HCT116 (cell line): ENCODE data around the gene PPT2. TPM values are rescaled to one million over a fixed set of nuclear protein-coding genes. Genes with fewer than 3 reads are reported as not detected.

Experiments
- ATAC-seq: fragments of 200-7000 bp; cut with Tn5 transposase; 2 replicates; pipeline ENCODE4 v1.9.1; 2020; ENCODE audit warnings: mild to moderate bottlenecking, moderate library complexity
- BruUV-seq: library from RNA; stranded (reverse); fragments of 400-500 nt; replicated peaks from 2 replicates; lab custom pipeline; 2021; lab: Mats Ljungman, UMichigan
- CTCF ChIA-PET: fragments of 300-600 bp; sonication (Branson Sonifier 250); formaldehyde crosslinking; loops from one replicate; lab custom pipeline; 2021; ENCODE audit warnings: antibody characterized with exemption; lab: Charles Lee
- POLR2A ChIA-PET: fragments of 300-600, 350-600 bp; sonication (Branson Sonifier 250); formaldehyde crosslinking; loops from one replicate; lab custom pipeline; 2021; ENCODE audit warnings: antibody characterized with exemption; lab: Charles Lee
- RAD21 ChIA-PET, 2 experiments: fragments of 300-600 bp; sonication (Branson Sonifier 250); formaldehyde crosslinking; loops; one replicate each; lab custom pipeline; 2023; ENCODE audit warnings: low total read pairs in 2 of 2; ENCODE audit not compliant: uncharacterized antibody in 2 of 2, unreplicated experiment in 2 of 2, low non-redundant PET in 1 of 2; lab: Charles Lee
- DNase-seq: peaks from one replicate; pipeline ENCODE4 v3.0.0-alpha.2; 2010; ENCODE audit warnings: low read depth, low spot score
- H2AFZ ChIP-seq: fragments of 200-600 bp; shearing (Covaris generic), sonication (generic); 2 replicates; pipeline ENCODE4 v1.6.1; 2017; ENCODE audit warnings: low read depth, mixed run types, mixed read lengths, antibody characterized with exemption, low read length; ENCODE audit not compliant: poor library complexity, severe bottlenecking
- H3K27ac ChIP-seq: 2 replicates; pipeline ENCODE4 v1.5.1; 2012; ENCODE audit warnings: low read depth, low read length
- H3K27me3 ChIP-seq: fragments of 200-600 bp; sonication (generic); 2 replicates; pipeline ENCODE4 v1.6.1; 2016; ENCODE audit warnings: mixed run types, low read length, mixed read lengths; ENCODE audit not compliant: insufficient read depth
- H3K36me3 ChIP-seq, 2 experiments: fragments of 200-500 bp in 1 of 2; fragments of 200-600 bp in 1 of 2; sonication (Bioruptor generic) in 1 of 2; sonication (generic) in 1 of 2; 2 replicates each; pipeline versions ENCODE4 v1.5.1 to v1.6.1; 2014 to 2016; ENCODE audit warnings: low read length in 2 of 2, inconsistent platforms in 1 of 2, mixed read lengths in 1 of 2, mixed run types in 1 of 2; ENCODE audit not compliant: insufficient read depth in 2 of 2, control insufficient read depth in 1 of 2
- H3K4me1 ChIP-seq, 2 experiments: fragments of 200-600 bp in 1 of 2; sonication (generic) in 1 of 2; 2 replicates each; pipeline versions ENCODE4 v1.5.1 to v1.6.1; 2012 to 2017; ENCODE audit warnings: low read length in 2 of 2, inconsistent platforms in 1 of 2, mild to moderate bottlenecking in 1 of 2, mixed read lengths in 1 of 2, mixed run types in 1 of 2, moderate library complexity in 1 of 2; ENCODE audit not compliant: insufficient read depth in 2 of 2, control insufficient read depth in 1 of 2
- H3K4me2 ChIP-seq: fragments of 200-600 bp; sonication (generic); 2 replicates; pipeline ENCODE4 v1.6.1; 2017; ENCODE audit warnings: mixed run types, low read length, mixed read lengths
- H3K4me3 ChIP-seq, 2 experiments: fragments of 200-600 bp in 1 of 2; sonication (generic) in 1 of 2; replicated peaks in 1 of 2; 2 replicates each; pipeline ENCODE4 v1.5.1; 2011 to 2016; ENCODE audit warnings: low read length in 2 of 2, control low read depth in 1 of 2, low read depth in 1 of 2, mild to moderate bottlenecking in 1 of 2, mixed read lengths in 1 of 2, mixed run types in 1 of 2
- H3K79me2 ChIP-seq: fragments of 200-600 bp; sonication (generic); 2 replicates; pipeline ENCODE4 v1.6.1; 2017; ENCODE audit warnings: mild to moderate bottlenecking, mixed run types, low read length, moderate library complexity, mixed read lengths; ENCODE audit not compliant: insufficient read depth
- H3K9ac ChIP-seq: fragments of 200-600 bp; sonication (generic); 2 replicates; pipeline ENCODE4 v1.6.1; 2016; ENCODE audit warnings: low read length, mixed read lengths
- H3K9me2 ChIP-seq: fragments of 200-600 bp; sonication (generic), shearing (Covaris generic); 2 replicates; pipeline ENCODE4 v1.6.1; 2017; ENCODE audit warnings: mixed run types, mild to moderate bottlenecking, moderate library complexity; ENCODE audit not compliant: insufficient read depth
- H3K9me3 ChIP-seq, 2 experiments: fragments of 200-500 bp in 1 of 2; fragments of 200-600 bp in 1 of 2; sonication (Bioruptor generic) in 1 of 2; sonication (generic) in 1 of 2; 2 replicates each; pipeline ENCODE4 v1.6.1; 2014 to 2017; ENCODE audit warnings: low read length in 2 of 2, mixed read lengths in 2 of 2, inconsistent platforms in 1 of 2, low read depth in 1 of 2, mild to moderate bottlenecking in 1 of 2, mixed run types in 1 of 2, moderate library complexity in 1 of 2; ENCODE audit not compliant: control insufficient read depth in 1 of 2, insufficient read depth in 1 of 2
- H4K20me1 ChIP-seq: fragments of 200-600 bp; sonication (generic), shearing (Covaris generic); 2 replicates; pipeline ENCODE4 v1.6.1; 2017; ENCODE audit warnings: mixed run types, mild to moderate bottlenecking, moderate library complexity; ENCODE audit not compliant: insufficient read depth
- ATF3 ChIP-seq: IDR thresholded peaks from 2 replicates; pipeline ENCODE4 v1.6.1; 2012
- EGR1 ChIP-seq: IDR thresholded peaks from 2 replicates; pipeline ENCODE4 v1.6.1; 2012; ENCODE audit warnings: low read depth
- ELF1 ChIP-seq: IDR thresholded peaks from 2 replicates; pipeline ENCODE4 v1.6.1; 2012; ENCODE audit warnings: low read depth, borderline replicate concordance
- EZH2 ChIP-seq: fragments of 200-600 bp; sonication (generic); IDR thresholded peaks from 2 replicates; pipeline ENCODE4 v1.6.1; 2017; ENCODE audit warnings: antibody characterized with exemption, mixed run types
- EZH2phosphoT487 ChIP-seq: fragments of 200-600 bp; IDR thresholded peaks from 2 replicates; pipeline ENCODE4 v1.6.1; 2018; ENCODE audit warnings: antibody characterized with exemption, borderline replicate concordance
- POLR2A ChIP-seq: IDR thresholded peaks from 2 replicates; pipeline ENCODE4 v1.7.0; 2011; ENCODE audit warnings: borderline replicate concordance; ENCODE audit not compliant: insufficient read depth, insufficient read length; ENCODE audit errors: extremely low read depth
- POLR2AphosphoS5 ChIP-seq: IDR thresholded peaks from 2 replicates; pipeline ENCODE4 v1.6.1; 2011; ENCODE audit warnings: mild to moderate bottlenecking, low read depth, low read length, moderate library complexity
- RAD21 ChIP-seq: IDR thresholded peaks from 2 replicates; pipeline ENCODE4 v1.6.1; 2012; ENCODE audit warnings: low read depth, mild to moderate bottlenecking
- SP1 ChIP-seq: IDR thresholded peaks from 2 replicates; pipeline ENCODE4 v1.6.1; 2012; ENCODE audit warnings: low read depth
- SRF ChIP-seq: IDR thresholded peaks from 2 replicates; pipeline ENCODE4 v1.6.1; 2012; ENCODE audit warnings: low read depth
- TCF7L2 ChIP-seq: IDR thresholded peaks from 2 replicates; pipeline ENCODE4 v1.7.0; 2011; ENCODE audit warnings: borderline replicate concordance, inconsistent platforms; ENCODE audit not compliant: insufficient read depth, insufficient read length; ENCODE audit errors: extremely low read depth
- YY1 ChIP-seq: IDR thresholded peaks from 2 replicates; pipeline ENCODE4 v1.6.1; 2011; ENCODE audit warnings: low read length, low read depth, moderate library complexity, mild to moderate bottlenecking; ENCODE audit not compliant: insufficient replicate concordance; ENCODE audit errors: extremely low read depth
- ZNF274 ChIP-seq: fragments of 200-500 bp; sonication (Bioruptor generic); IDR thresholded peaks from 2 replicates; pipeline ENCODE4 v1.6.1; 2014; ENCODE audit warnings: mild to moderate bottlenecking, low read depth, low read length, inconsistent platforms
- intact Hi-C: fragments of 100-400 bp; cut with micrococcal nuclease; formaldehyde crosslinking; loops from 2 replicates; pipeline ENCODE4 v1.10.0; 2022
- total RNA-seq: library from RNA; stranded (reverse); gene quantifications from one replicate; pipeline ENCODE4 v1.2.1, GENCODE V29; 2021; ENCODE audit not compliant: unreplicated experiment
- TF ChIP-seq, protein P1 (sequence below), 3 experiments: fragments of 200-600 bp in 1 of 3; sonication (generic) in 1 of 3; IDR thresholded peaks in 2 of 3; conservative IDR thresholded peaks in 1 of 3; 2 replicates each; pipeline ENCODE4 v1.5.1; 2012 to 2017; ENCODE audit warnings: low read depth in 2 of 3, low read length in 2 of 3, antibody characterized with exemption in 1 of 3, borderline replicate concordance in 1 of 3, control low read depth in 1 of 3, mild to moderate bottlenecking in 1 of 3, mixed read lengths in 1 of 3, mixed run types in 1 of 3, moderate library complexity in 1 of 3; ENCODE audit not compliant: insufficient read depth in 1 of 3
- TF ChIP-seq, protein P2 (sequence below): IDR thresholded peaks from 2 replicates; pipeline ENCODE4 v1.6.1; 2011; ENCODE audit warnings: mild to moderate bottlenecking, low read length, moderate library complexity; ENCODE audit not compliant: insufficient replicate concordance; ENCODE audit errors: extremely low read depth

The PPT2 gene
- total RNA-seq, 1 experiment from 2014 or later: 21.0 TPM

- H4K20me1 ChIP-seq: no peaks in the 10 kb centered on the region
- TF ChIP-seq YY1: no peak
- no peak for TF ChIP-seq SRF
- no peak for TF ChIP-seq TCF7L2
- TF ChIP-seq EGR1: no peak
- TF ChIP-seq EZH2: no peak
- TF ChIP-seq, protein P1, sequence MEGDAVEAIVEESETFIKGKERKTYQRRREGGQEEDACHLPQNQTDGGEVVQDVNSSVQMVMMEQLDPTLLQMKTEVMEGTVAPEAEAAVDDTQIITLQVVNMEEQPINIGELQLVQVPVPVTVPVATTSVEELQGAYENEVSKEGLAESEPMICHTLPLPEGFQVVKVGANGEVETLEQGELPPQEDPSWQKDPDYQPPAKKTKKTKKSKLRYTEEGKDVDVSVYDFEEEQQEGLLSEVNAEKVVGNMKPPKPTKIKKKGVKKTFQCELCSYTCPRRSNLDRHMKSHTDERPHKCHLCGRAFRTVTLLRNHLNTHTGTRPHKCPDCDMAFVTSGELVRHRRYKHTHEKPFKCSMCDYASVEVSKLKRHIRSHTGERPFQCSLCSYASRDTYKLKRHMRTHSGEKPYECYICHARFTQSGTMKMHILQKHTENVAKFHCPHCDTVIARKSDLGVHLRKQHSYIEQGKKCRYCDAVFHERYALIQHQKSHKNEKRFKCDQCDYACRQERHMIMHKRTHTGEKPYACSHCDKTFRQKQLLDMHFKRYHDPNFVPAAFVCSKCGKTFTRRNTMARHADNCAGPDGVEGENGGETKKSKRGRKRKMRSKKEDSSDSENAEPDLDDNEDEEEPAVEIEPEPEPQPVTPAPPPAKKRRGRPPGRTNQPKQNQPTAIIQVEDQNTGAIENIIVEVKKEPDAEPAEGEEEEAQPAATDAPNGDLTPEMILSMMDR (IDR thresholded peaks at IDR 0.05 in 2 of 3, conservative IDR thresholded peaks at IDR 0.05 in 1 of 3; ENCODE audit: borderline replicate concordance in 1 of 3, insufficient read depth in 1 of 3, low read depth in 2 of 3, low read length in 2 of 3): peak; percentile 83 to 98 (median 92)
- no peak for TF ChIP-seq ZNF274
- TF ChIP-seq EZH2phosphoT487: no peak
- no peak for TF ChIP-seq ATF3
- TF ChIP-seq POLR2AphosphoS5: peak; percentile 22; the same call in 1 of the 2 replicates
- TF ChIP-seq SP1: no peak
- TF ChIP-seq POLR2A: no peak
- TF ChIP-seq, protein P2, sequence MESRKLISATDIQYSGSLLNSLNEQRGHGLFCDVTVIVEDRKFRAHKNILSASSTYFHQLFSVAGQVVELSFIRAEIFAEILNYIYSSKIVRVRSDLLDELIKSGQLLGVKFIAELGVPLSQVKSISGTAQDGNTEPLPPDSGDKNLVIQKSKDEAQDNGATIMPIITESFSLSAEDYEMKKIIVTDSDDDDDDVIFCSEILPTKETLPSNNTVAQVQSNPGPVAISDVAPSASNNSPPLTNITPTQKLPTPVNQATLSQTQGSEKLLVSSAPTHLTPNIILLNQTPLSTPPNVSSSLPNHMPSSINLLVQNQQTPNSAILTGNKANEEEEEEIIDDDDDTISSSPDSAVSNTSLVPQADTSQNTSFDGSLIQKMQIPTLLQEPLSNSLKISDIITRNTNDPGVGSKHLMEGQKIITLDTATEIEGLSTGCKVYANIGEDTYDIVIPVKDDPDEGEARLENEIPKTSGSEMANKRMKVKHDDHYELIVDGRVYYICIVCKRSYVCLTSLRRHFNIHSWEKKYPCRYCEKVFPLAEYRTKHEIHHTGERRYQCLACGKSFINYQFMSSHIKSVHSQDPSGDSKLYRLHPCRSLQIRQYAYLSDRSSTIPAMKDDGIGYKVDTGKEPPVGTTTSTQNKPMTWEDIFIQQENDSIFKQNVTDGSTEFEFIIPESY: no peak
- TF ChIP-seq ELF1: no peak
- peak; percentile 94 for TF ChIP-seq RAD21
- TF ChIP-seq, all 23 proteins: peak for 3
- Histone ChIP-seq H3K79me2 (no peaks in the 10 kb centered on the region; the same call in 1 of the 2 replicates), H3K9me3 (no peaks in the 10 kb centered on the region), H3K27ac (no peak overlapping the region; the same call in 1 of the 2 replicates), H3K36me3 (peaks cover 16 to 21% of the 10 kb centered on the region in 2 experiments), H3K9ac (no peak overlapping the region), H3K27me3 (no peaks in the 10 kb centered on the region), H3K4me1 (peaks cover 0 to 21% of the 10 kb centered on the region in 2 experiments; a peak in 2 of 4 replicates), H3K9me2 (no peaks in the 10 kb centered on the region), H2AFZ (no peak overlapping the region), H3K4me2 (peak overlapping the region; percentile 28; the same call in 1 of the 2 replicates), H3K4me3 (no peak overlapping the region)
- RAD21 ChIA-PET: interaction anchor here in 1 of 2 experiments (1.0 kb wide), 1 partner anchor 10 kb away, joined by 4 read pairs; no protein-coding TSS in a partner anchor
- peak; percentile 59 for DNase-seq
- no TSS peak for BruUV-seq
- intact Hi-C loops: loop anchor here (1.0 to 5.0 kb wide), 4 partner anchors 35 to 583 kb away; partner anchors contain the start of gene PPT2
- ATAC-seq: peak; percentile 94
- POLR2A ChIA-PET: no interaction called here
- CTCF ChIA-PET: interaction anchor here (0.8 to 3.4 kb wide), 13 partner anchors 9 to 115 kb away, joined by 3 to 18 read pairs (median 4); partner anchors contain the start of genes AGPAT1, ATF6B, FKBPL and PBX2
These were observed 34.9 kb upstream of the PPT2 start for GRCh38 chr6:32118782-32119628.
